HEK293 (cell line): ENCODE results near the gene CPAMD8.
"Not testable (repeated sequence)": the region's sequence is repeated elsewhere in the genome, so short reads cannot be mapped to it uniquely, and the experiment has no call there.

ENCODE experiments used
- CTCF ChIA-PET: fragments of 350-600 bp; formaldehyde crosslinking; extraction: SDS; loops from one replicate; lab custom pipeline; 2021; ENCODE audit warnings: antibody characterized with exemption; lab: Yijun Ruan, JAX
- POLR2A ChIA-PET: fragments of 300-600 bp; formaldehyde crosslinking; extraction: SDS; loops from one replicate; lab custom pipeline; 2020; ENCODE audit warnings: antibody characterized with exemption, inconsistent platforms; lab: Yijun Ruan, JAX
- H3K27ac ChIP-seq: fragments of 200-500 bp; sonication (Bioruptor generic); 2 replicates; pipeline ENCODE4 v1.5.1; 2014; ENCODE audit warnings: low read depth, low read length, control low read depth, inconsistent platforms; ENCODE audit errors: extremely low read depth
- H3K36me3 ChIP-seq, 2 experiments: fragments of 200-500 bp in 1 of 2; sonication (Bioruptor generic) in 1 of 2; 1 replicate in 1 of 2; 2 replicates in 1 of 2; pipeline ENCODE4 v1.5.1; 2014 to 2017; ENCODE audit warnings: inconsistent platforms in 2 of 2, low read length in 2 of 2; ENCODE audit not compliant: control insufficient read depth in 2 of 2, insufficient read depth in 1 of 2
- H3K4me1 ChIP-seq: fragments of 200-500 bp; sonication (Bioruptor generic); 2 replicates; pipeline ENCODE4 v1.5.1; 2014; ENCODE audit warnings: mild to moderate bottlenecking, low read length, inconsistent platforms; ENCODE audit not compliant: control insufficient read depth, insufficient read depth
- H3K4me3 ChIP-seq: 2 replicates; pipeline ENCODE4 v1.5.1; 2011; ENCODE audit warnings: low read depth, mild to moderate bottlenecking, control low read depth, low read length, moderate library complexity
- H3K9me3 ChIP-seq: fragments of 200-500 bp; sonication (Bioruptor generic); 2 replicates; pipeline ENCODE4 v1.5.1; 2014; ENCODE audit warnings: low read depth, low read length, inconsistent platforms; ENCODE audit not compliant: control insufficient read depth, insufficient read depth
- GLIS1 ChIP-seq: fragments of 450-650 bp; formaldehyde crosslinking; IDR thresholded peaks from 2 replicates; pipeline ENCODE4 v1.5.1; 2016; ENCODE audit warnings: missing biosample characterization, missing genetic modification characterization
- ZBTB17 ChIP-seq: fragments of 450-650 bp; formaldehyde crosslinking; IDR thresholded peaks from 2 replicates; pipeline ENCODE4 v1.5.1; 2016; ENCODE audit warnings: missing biosample characterization, missing genetic modification characterization
- ZBTB20 ChIP-seq: fragments of 450-650 bp; formaldehyde crosslinking; IDR thresholded peaks from 2 replicates; pipeline ENCODE4 v1.5.1; 2016; ENCODE audit warnings: missing biosample characterization, missing genetic modification characterization
- ZNF146 ChIP-seq: fragments of 450-650 bp; formaldehyde crosslinking; IDR thresholded peaks from 2 replicates; pipeline ENCODE4 v1.5.1; 2016; ENCODE audit warnings: missing biosample characterization, missing genetic modification characterization
- ZNF248 ChIP-seq: fragments of 450-650 bp; formaldehyde crosslinking; IDR thresholded peaks from 2 replicates; pipeline ENCODE4 v1.5.1; 2017; ENCODE audit warnings: missing biosample characterization, missing genetic modification characterization
- ZNF433 ChIP-seq: fragments of 450-650 bp; formaldehyde crosslinking; IDR thresholded peaks from 2 replicates; pipeline ENCODE4 v1.5.1; 2016; ENCODE audit warnings: missing biosample characterization, missing genetic modification characterization, low read depth
- ZNF473 ChIP-seq: fragments of 450-650 bp; formaldehyde crosslinking; IDR thresholded peaks from 2 replicates; pipeline ENCODE4 v1.5.1; 2017; ENCODE audit warnings: missing biosample characterization, missing genetic modification characterization
- ZNF585B ChIP-seq: fragments of 450-650 bp; formaldehyde crosslinking; IDR thresholded peaks from 2 replicates; pipeline ENCODE4 v1.5.1; 2016; ENCODE audit warnings: missing biosample characterization, missing genetic modification characterization
- ZNF610 ChIP-seq: fragments of 450-650 bp; formaldehyde crosslinking; IDR thresholded peaks from 2 replicates; pipeline ENCODE4 v1.5.1; 2016; ENCODE audit warnings: missing biosample characterization, missing genetic modification characterization, borderline replicate concordance
- ZNF621 ChIP-seq: fragments of 450-650 bp; formaldehyde crosslinking; IDR thresholded peaks from 2 replicates; pipeline ENCODE4 v1.5.1; 2017; ENCODE audit warnings: missing biosample characterization, missing genetic modification characterization
- ZNF624 ChIP-seq: fragments of 450-650 bp; formaldehyde crosslinking; IDR thresholded peaks from 2 replicates; pipeline ENCODE4 v1.5.1; 2017; ENCODE audit warnings: missing biosample characterization, missing genetic modification characterization
- ZNF639 ChIP-seq: fragments of 450-650 bp; formaldehyde crosslinking; IDR thresholded peaks from 2 replicates; pipeline ENCODE4 v1.5.1; 2016; ENCODE audit warnings: missing biosample characterization, missing genetic modification characterization
- ZNF776 ChIP-seq: fragments of 450-650 bp; formaldehyde crosslinking; IDR thresholded peaks from 2 replicates; pipeline ENCODE4 v1.5.0; 2017; ENCODE audit warnings: missing biosample characterization, missing genetic modification characterization, borderline replicate concordance
- ZNF830 ChIP-seq: fragments of 450-650 bp; IDR thresholded peaks from 2 replicates; pipeline ENCODE4 v1.5.0; 2018; ENCODE audit warnings: missing biosample characterization, missing genetic modification characterization, low read depth, mild to moderate bottlenecking, moderate library complexity
- TF ChIP-seq, protein P1 (sequence below): fragments of 450-650 bp; formaldehyde crosslinking; IDR thresholded peaks from 2 replicates; pipeline ENCODE4 v1.5.1; 2016; ENCODE audit warnings: missing biosample characterization, missing genetic modification characterization

The CPAMD8 gene

DNA sequence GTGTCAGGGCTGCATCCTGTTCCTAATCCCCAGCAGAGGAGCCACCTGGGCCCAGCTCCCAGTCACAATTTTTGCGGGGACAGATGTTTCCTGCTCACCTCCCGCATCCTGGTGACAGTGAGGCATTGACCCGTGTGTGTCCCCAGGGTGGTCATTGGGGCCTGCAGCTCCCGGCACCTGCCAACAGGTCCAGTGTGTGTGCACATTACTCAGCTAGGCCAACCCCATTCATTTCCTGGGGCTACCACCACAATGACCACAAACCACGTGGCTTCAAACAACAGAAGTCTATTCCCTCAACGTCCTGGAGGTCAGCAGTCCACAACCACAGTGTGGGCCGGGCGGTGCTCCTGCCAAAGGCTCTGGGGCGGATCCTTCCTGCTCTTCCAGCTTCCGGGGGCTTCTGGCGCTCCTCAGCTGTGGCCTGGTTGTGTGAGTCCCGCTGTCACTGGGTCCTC is 149.7 kb downstream of the CPAMD8 start:
- Histone ChIP-seq H3K4me1 (no peaks in the 10 kb centered on the region), H3K27ac (no peak overlapping the region), H3K36me3 (peaks cover 0 to 68% of the 10 kb centered on the region in 2 experiments; a peak in 2 of 3 replicates), H3K4me3 (no peak overlapping the region), H3K9me3 (no peaks in the 10 kb centered on the region)
- ChIA-PET CTCF (no interaction called here), POLR2A (no interaction called here)
- TF ChIP-seq ZNF146 (tag by site-specific recombination) (no peak), ZNF639 (no peak), GLIS1 (tag by site-specific recombination) (no peak), ZNF624 (tag by site-specific recombination) (no peak), ZNF248 (no peak), ZBTB20 (tag by site-specific recombination) (no peak), ZNF473 (tag by site-specific recombination) (no peak), ZNF433 (tag by site-specific recombination) (no peak), ZNF610 (no peak), ZNF776 (tag by site-specific recombination) (no peak), ZNF585B (tag by site-specific recombination) (no peak), ZNF830 (tag by site-specific recombination) (no peak)
- TF ChIP-seq, protein P1, sequence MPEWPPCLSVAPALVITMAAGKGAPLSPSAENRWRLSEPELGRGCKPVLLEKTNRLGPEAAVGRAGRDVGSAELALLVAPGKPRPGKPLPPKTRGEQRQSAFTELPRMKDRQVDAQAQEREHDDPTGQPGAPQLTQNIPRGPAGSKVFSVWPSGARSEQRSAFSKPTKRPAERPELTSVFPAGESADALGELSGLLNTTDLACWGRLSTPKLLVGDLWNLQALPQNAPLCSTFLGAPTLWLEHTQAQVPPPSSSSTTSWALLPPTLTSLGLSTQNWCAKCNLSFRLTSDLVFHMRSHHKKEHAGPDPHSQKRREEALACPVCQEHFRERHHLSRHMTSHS: no peak

DNA sequence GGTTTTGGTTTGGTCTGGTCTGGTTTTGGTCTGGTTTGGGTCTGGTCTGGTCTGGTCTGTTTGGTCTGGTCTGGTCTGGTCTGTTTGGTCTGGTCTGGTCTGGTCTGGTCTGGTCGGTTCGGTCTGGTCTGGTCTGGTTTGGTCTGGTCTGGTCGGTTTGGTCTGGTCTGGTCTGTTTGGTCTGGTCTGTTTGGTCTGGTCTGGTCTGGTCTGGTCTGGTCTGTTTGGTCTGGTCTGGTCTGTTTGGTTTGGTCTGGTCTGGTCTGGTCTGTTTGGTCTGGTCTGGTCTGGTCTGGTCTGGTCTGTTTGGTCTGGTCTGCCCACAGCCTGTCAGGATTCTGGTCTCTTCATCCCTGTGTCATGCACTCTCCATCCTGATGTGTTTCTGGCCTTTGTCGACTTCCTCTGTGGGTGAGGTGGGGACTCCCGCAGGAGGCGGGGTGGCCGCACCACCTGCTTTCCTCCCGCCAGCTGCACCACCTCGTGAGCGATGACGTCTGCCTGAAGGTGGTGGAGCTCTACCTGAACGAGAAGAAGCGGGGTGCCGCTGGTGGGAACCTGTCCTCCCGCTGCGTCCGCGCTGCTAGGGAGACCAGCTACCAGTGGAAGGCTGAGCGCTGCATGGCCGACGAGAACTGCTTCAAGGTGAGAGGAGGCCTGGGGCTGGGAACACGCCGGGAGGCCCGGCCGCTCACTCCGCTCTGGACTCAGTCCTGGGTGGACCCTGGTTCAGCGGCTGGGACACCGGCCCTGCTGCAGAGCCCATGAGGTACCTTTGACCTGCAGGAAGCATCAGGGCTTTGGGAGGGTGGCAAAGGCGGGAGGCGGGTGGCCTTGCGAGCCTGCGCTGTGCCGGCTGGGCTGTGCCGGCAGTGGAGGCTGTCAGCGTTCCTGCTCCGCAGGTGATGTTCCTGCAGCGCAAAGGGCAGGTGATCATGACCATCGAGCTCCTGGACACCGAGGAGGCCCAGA is 150.7 kb downstream of the CPAMD8 start:
- Histone ChIP-seq H3K4me1 (no peaks in the 10 kb centered on the region), H3K4me3 (no peak overlapping the region), H3K27ac (no peak overlapping the region)
- CTCF ChIA-PET: no interaction called here
- POLR2A ChIA-PET: no interaction called here
- TF ChIP-seq ZBTB17 (tag by site-specific recombination) (peak; percentile 98), ZNF621 (tag by site-specific recombination) (no peak)
- TF ChIP-seq, all 188 proteins: peak for 1
- H3K9me3 ChIP-seq: no peaks in the 10 kb centered on the region
- H3K36me3 ChIP-seq: peaks cover 5 to 79% of the 10 kb centered on the region in 2 experiments; a peak in 2 of 3 replicates

- H3K4me1 ChIP-seq, H3K4me3 ChIP-seq, POLR2A ChIA-PET, H3K27ac ChIP-seq, H3K9me3 ChIP-seq, CTCF ChIA-PET: not testable (repeated sequence)
- TF ChIP-seq ZBTB17 (tag by site-specific recombination): peak; percentile 7; the same call in 1 of the 2 replicates
- H3K36me3 ChIP-seq: peaks cover 5 to 79% of the 10 kb centered on the region in 2 experiments; a peak in 2 of 3 replicates
Measured at GRCh38 chr19:16874978-16875299, 151.7 kb downstream of the CPAMD8 start.
